HG03442 (cell line): ENCODE results near the gene FADS2.

ENCODE experiments used
- ATAC-seq: cut with Tn5 transposase; IDR thresholded peaks from one replicate; pipeline ENCODE4 v1.9.1; 2021; ENCODE audit warnings: mild to moderate bottlenecking, moderate library complexity; ENCODE audit not compliant: unreplicated experiment

Gene FADS2

GRCh38 chr11:61827571-61828378 is at the start of gene FADS2:
Gene FADS2 (plus strand): TSS chr11:61828300. CDS start chr11:61828391, 91 bp downstream.
- ATAC-seq, result peak; percentile 79

- ATAC-seq, result no peak
Measured at GRCh38 chr11:61778357-61778886, 49.7 kb upstream of the FADS2 start.

GRCh38 chr11:61778920-61779650 is 49.0 kb upstream of the FADS2 start:
- ATAC-seq, result no peak

GRCh38 chr11:61779666-61780525 is 48.2 kb upstream of the FADS2 start:
- no peak for ATAC-seq

- ATAC-seq, result no peak
Measured at GRCh38 chr11:61780581-61781162, 47.4 kb upstream of the FADS2 start.

- ATAC-seq, result no peak
Measured at GRCh38 chr11:61781585-61781984, 46.5 kb upstream of the FADS2 start.

- ATAC-seq, result no peak
Measured at GRCh38 chr11:61782299-61782698, 45.8 kb upstream of the FADS2 start.

GRCh38 chr11:61782841-61783240 is 45.3 kb upstream of the FADS2 start:
- ATAC-seq, result no peak

- ATAC-seq, result no peak
Measured at GRCh38 chr11:61783717-61784505, 44.2 kb upstream of the FADS2 start.

GRCh38 chr11:61784506-61784805 is 43.6 kb upstream of the FADS2 start:
- ATAC-seq, result no peak

- ATAC-seq, result no peak
Measured at GRCh38 chr11:61785837-61786402, 42.2 kb upstream of the FADS2 start.

GRCh38 chr11:61787928-61788491 is 40.1 kb upstream of the FADS2 start:
- no peak for ATAC-seq

- no peak for ATAC-seq
Measured at GRCh38 chr11:61791737-61792309, 36.3 kb upstream of the FADS2 start.

GRCh38 chr11:61792310-61793082 is 35.6 kb upstream of the FADS2 start, which contains the start of the genes FEN1 and TMEM258:
Gene FEN1 (plus strand): TSS chr11:61792911. CDS start chr11:61795362, 2,451 bp downstream.
Gene TMEM258 (minus strand): TSS chr11:61792599. CDS start chr11:61792558, 41 bp downstream.
- ATAC-seq, result peak; percentile 75

GRCh38 chr11:61793083-61793828 is 34.8 kb upstream of the FADS2 start:
- no peak for ATAC-seq

- ATAC-seq, result no peak
Measured at GRCh38 chr11:61793829-61794204, 34.3 kb upstream of the FADS2 start.

- no peak for ATAC-seq
Measured at GRCh38 chr11:61794579-61794978, 33.5 kb upstream of the FADS2 start.
